ENCODE measurements around the gene MTERF2. TPM values are rescaled to one million over a fixed set of nuclear protein-coding genes. Genes with fewer than 3 reads are reported as not detected.
"Not testable (repeated sequence)": the region's sequence is repeated elsewhere in the genome, so short reads cannot be mapped to it uniquely, and the experiment has no call there.

The MTERF2 gene
- total RNA-seq, 1 donor from 2014 or later, result 25.1 TPM

DNA sequence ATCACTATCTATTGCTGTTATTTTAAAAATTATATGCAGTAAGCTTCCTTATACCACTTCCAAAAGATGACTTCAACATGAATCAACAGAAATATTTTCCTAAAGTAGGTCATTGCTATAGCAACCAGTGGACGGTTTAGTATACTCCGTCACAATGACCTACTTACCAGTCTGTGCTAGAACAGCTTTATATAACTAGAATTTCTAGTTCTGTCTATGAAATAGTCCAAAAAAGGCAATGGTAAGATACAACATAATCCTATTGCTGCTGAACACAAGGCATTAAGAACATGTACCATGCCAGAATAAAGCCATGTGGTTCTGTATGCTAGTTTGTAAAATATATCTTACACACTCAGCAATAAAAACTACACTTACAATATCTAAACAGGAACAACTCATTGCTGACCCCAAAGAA lies 40.7 kb upstream of the MTERF2 start:
- Mint-ChIP-seq H3K4me1 (peaks cover 23% of the 10 kb centered on the region), H3K27ac (peak overlapping the region; percentile 39), H3K9me3 (no peaks in the 10 kb centered on the region), H3K27me3 (ENCODE audit: insufficient read depth, low read depth) (no peaks in the 10 kb centered on the region), H3K4me3 (no peak overlapping the region), H3K36me3 (no peaks in the 10 kb centered on the region)
- Histone ChIP-seq H3K27me3 (no peaks in the 10 kb centered on the region), H3F3A (ENCODE audit: low read depth) (no peaks in the 10 kb centered on the region), H3K9me3 (ENCODE audit: low read depth) (no peaks in the 10 kb centered on the region), H3K4me2 (no peak overlapping the region), H3K27ac (no peak overlapping the region), H4K20me1 (ENCODE audit: low read depth) (no peaks in the 10 kb centered on the region), H3K4me1 (peaks cover 3% of the 10 kb centered on the region), H3K4me3 (no peak overlapping the region), H3K9ac (no peak overlapping the region), H3K79me2 (ENCODE audit: low read depth) (peaks cover 3% of the 10 kb centered on the region), H3K36me3 (no peaks in the 10 kb centered on the region), H2AFZ (replicated peaks) (no peak overlapping the region)
- DNase-seq (ENCODE audit: low spot score), result no peak
- TF ChIP-seq, protein P1, sequence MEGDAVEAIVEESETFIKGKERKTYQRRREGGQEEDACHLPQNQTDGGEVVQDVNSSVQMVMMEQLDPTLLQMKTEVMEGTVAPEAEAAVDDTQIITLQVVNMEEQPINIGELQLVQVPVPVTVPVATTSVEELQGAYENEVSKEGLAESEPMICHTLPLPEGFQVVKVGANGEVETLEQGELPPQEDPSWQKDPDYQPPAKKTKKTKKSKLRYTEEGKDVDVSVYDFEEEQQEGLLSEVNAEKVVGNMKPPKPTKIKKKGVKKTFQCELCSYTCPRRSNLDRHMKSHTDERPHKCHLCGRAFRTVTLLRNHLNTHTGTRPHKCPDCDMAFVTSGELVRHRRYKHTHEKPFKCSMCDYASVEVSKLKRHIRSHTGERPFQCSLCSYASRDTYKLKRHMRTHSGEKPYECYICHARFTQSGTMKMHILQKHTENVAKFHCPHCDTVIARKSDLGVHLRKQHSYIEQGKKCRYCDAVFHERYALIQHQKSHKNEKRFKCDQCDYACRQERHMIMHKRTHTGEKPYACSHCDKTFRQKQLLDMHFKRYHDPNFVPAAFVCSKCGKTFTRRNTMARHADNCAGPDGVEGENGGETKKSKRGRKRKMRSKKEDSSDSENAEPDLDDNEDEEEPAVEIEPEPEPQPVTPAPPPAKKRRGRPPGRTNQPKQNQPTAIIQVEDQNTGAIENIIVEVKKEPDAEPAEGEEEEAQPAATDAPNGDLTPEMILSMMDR (IDR thresholded peaks at IDR 0.05), result no peak
- TF ChIP-seq EZH2phosphoT487 (IDR thresholded peaks at IDR 0.05), result no peak
- TF ChIP-seq EZH2 (IDR thresholded peaks at IDR 0.05), result no peak

DNA sequence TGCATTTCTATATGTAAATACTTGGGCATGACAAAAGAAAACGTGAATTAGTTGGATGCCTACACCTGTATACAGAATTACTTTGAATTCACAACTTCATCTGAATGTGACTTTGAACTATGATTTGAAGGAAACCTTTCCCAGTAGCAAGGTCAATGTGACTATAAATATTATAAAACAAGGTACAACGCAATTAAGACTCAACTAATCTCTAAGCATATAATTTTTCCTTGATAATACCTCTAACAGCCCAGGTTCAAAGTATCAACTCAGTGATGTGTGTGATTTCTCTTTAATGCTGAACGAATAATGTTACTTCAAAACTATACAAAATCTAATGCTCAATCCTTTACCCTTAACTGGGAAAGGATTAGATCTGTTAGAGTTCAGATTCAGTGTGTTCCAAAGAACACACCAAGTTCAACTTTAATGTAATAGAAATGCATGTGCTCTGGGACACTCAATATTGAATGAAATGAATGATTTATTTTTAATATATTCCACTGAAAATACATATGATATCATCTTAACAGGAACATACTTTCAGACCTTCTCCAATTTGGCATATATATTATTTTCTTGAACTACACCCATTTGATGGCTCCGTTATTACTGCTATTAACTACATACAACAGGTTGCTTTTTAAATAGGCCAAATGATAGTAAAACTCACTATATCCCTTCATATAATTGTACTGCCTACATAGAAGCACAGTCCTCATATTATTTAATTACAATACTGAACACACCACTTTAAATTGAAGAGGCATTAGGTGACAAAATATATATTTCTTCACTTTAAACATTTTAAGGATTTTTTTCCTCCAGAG lies 40.1 kb upstream of the MTERF2 start:
- Histone ChIP-seq H3K9ac (no peak overlapping the region), H3K27me3 (no peaks in the 10 kb centered on the region), H3K79me2 (ENCODE audit: low read depth) (no peaks in the 10 kb centered on the region), H3K36me3 (no peaks in the 10 kb centered on the region), H4K20me1 (ENCODE audit: low read depth) (no peaks in the 10 kb centered on the region), H3K4me2 (no peak overlapping the region), H3K4me3 (no peak overlapping the region), H3F3A (ENCODE audit: low read depth) (no peaks in the 10 kb centered on the region), H3K4me1 (peaks cover 3% of the 10 kb centered on the region), H3K9me3 (ENCODE audit: low read depth) (no peaks in the 10 kb centered on the region), H2AFZ (replicated peaks) (no peak overlapping the region), H3K27ac (no peak overlapping the region)
- Mint-ChIP-seq H3K4me3 (no peak overlapping the region), H3K4me1 (peaks cover 23% of the 10 kb centered on the region), H3K9me3 (no peaks in the 10 kb centered on the region), H3K36me3 (peaks cover 1% of the 10 kb centered on the region), H3K27me3 (ENCODE audit: insufficient read depth, low read depth) (no peaks in the 10 kb centered on the region), H3K27ac (peak overlapping the region; percentile 39)
- no peak for DNase-seq (ENCODE audit: low spot score)
- TF ChIP-seq EZH2 (IDR thresholded peaks at IDR 0.05), result no peak
- TF ChIP-seq EZH2phosphoT487 (IDR thresholded peaks at IDR 0.05), result no peak
- TF ChIP-seq, protein P1 (IDR thresholded peaks at IDR 0.05), result no peak

DNA sequence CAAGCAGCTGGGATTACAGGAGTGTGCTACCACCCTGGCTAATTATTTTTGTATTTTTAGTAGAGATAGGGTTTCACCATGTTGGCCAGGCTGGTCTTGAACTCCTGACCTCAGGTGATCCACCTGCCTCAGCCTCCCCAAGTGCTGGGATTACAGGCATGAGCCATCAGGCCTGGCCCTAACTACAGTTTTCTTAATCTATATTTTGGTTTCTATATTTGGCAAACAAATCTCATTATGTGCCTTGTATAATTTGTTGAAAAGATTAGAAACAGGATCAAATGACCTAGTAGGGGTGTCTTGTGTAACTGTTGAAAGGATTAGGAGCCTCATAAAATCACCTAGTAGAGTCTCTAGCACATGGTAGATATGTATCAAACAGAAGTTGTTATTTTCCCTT lies 39.4 kb upstream of the MTERF2 start:
- not testable (repeated sequence) for H3K27ac Mint-ChIP-seq; H3K4me2 ChIP-seq; H3K9me3 ChIP-seq (ENCODE audit: low read depth); H3F3A ChIP-seq (ENCODE audit: low read depth); H2AFZ ChIP-seq (replicated peaks); H4K20me1 ChIP-seq (ENCODE audit: low read depth); H3K27me3 ChIP-seq; H3K79me2 ChIP-seq (ENCODE audit: low read depth); H3K36me3 Mint-ChIP-seq; H3K4me1 ChIP-seq; H3K36me3 ChIP-seq; DNase-seq (ENCODE audit: low spot score); H3K4me3 Mint-ChIP-seq; H3K4me3 ChIP-seq; H3K9me3 Mint-ChIP-seq; H3K9ac ChIP-seq; H3K27me3 Mint-ChIP-seq (ENCODE audit: insufficient read depth, low read depth); H3K27ac ChIP-seq
- H3K4me1 Mint-ChIP-seq, result peaks cover 23% of the 10 kb centered on the region

DNA sequence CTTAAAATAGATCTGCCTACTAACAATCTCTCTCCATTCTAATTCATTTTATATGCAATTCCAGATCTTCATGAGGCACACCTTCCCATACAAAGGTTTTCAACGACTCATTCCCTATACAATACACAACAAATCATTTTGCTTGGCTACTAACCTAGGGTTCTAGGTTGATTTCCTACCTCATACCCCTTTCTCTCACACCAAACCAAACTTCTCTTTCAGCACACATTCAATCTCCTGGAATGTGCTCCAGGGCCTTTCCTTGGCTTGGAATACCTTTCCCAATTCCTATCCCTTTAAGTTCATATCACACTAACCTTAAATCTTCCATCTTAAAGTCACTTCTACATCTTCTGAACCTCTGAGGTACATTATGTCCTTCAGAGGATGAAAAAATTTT lies 38.7 kb upstream of the MTERF2 start:
- Histone ChIP-seq H3K27ac (no peak overlapping the region), H3K4me1 (peaks cover 3% of the 10 kb centered on the region), H3K9ac (no peak overlapping the region), H4K20me1 (ENCODE audit: low read depth) (no peaks in the 10 kb centered on the region), H3K79me2 (ENCODE audit: low read depth) (no peaks in the 10 kb centered on the region), H3K27me3 (no peaks in the 10 kb centered on the region), H3K9me3 (ENCODE audit: low read depth) (no peaks in the 10 kb centered on the region), H3K4me2 (no peak overlapping the region), H3K4me3 (no peak overlapping the region), H2AFZ (replicated peaks) (no peak overlapping the region), H3F3A (ENCODE audit: low read depth) (no peaks in the 10 kb centered on the region), H3K36me3 (no peaks in the 10 kb centered on the region)
- Mint-ChIP-seq H3K27ac (no peak overlapping the region), H3K4me1 (peaks cover 23% of the 10 kb centered on the region), H3K27me3 (ENCODE audit: insufficient read depth, low read depth) (no peaks in the 10 kb centered on the region), H3K9me3 (no peaks in the 10 kb centered on the region), H3K4me3 (no peak overlapping the region), H3K36me3 (peaks cover 1% of the 10 kb centered on the region)
- TF ChIP-seq, protein P1 (IDR thresholded peaks at IDR 0.05), result no peak
- TF ChIP-seq EZH2 (IDR thresholded peaks at IDR 0.05) (no peak), EZH2phosphoT487 (IDR thresholded peaks at IDR 0.05) (no peak)
- DNase-seq (ENCODE audit: low spot score), result no peak

Data from neural progenitor cell (in vitro differentiated cells).